SH-SY5Y (cell line): Measurements from ENCODE around the gene RAB17.

ENCODE experiments used
- GATA2 ChIP-seq: IDR thresholded peaks from 2 replicates; pipeline ENCODE4 v1.6.1; 2011; ENCODE audit warnings: mild to moderate bottlenecking, low read depth, low read length
- GATA3 ChIP-seq: IDR thresholded peaks from 2 replicates; pipeline ENCODE4 v1.6.1; 2011; ENCODE audit warnings: low read depth, mild to moderate bottlenecking, low read length, moderate library complexity

DNA sequence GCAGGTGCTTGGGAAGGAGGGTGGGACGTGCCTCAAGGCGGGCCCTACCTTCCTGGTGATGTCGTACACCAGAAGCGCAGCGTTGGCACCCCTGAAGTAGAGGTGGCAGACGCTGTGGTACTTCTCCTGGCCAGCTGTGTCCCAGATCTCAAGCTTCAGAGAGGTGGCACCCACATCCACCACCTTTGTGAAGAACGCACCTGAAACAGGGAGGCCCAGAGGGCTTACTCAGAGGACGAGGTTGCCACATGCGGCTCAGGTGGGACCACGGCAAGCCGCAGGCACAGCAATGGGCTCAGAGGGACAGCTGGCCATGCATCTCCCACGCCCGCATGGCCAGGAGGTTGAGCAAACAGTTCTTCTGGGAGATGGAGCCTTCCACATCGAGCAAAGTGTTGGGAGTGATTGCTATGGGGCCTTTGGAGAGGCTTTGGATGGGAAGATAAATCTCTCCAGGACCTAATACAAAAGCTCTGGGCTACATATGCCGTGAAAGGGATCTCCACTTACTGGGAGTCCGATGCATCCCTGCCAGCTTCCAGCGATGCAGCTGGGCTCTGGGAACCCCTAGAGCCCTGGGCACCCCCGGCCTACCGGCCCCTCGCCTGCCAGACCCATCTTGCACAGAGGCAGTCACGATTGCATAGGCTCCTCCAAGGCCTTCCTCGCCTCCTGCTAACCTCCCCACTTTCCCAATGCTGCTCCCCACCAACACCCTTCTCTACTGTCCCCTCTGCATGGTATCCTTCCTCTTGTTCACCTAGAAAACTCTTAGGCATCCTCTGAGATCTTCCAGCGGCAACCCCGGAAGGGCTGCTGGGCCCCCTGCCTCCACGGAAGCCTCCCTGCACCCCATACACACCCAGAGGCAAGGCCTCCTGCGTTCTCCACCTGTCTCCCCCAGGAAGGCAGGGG, 12.3 kb downstream of the RAB17 start:
- TF ChIP-seq GATA2 (no peak), GATA3 (no peak)
